Fibroblast of lung (primary cell): ENCODE measurements around the gene SKIL. TPM values are rescaled to one million over a fixed set of nuclear protein-coding genes. Genes with fewer than 3 reads are reported as not detected.
"Not testable (repeated sequence)": the region's sequence is repeated elsewhere in the genome, so short reads cannot be mapped to it uniquely, and the experiment has no call there.

Source experiments
- DNase-seq, 2 donors: peaks; one replicate each; pipeline versions ENCODE4 v3.0.0 to v3.0.0-alpha.2; 2010; ENCODE audit warnings: low read depth in 2 of 2
- H2AFZ ChIP-seq: 2 replicates; pipeline ENCODE4 v1.5.1; 2012; ENCODE audit warnings: low read length, control low read depth, inconsistent platforms
- H3K27ac ChIP-seq: 2 replicates; pipeline ENCODE4 v1.5.1; 2011; ENCODE audit warnings: low read length, control low read depth; ENCODE audit not compliant: insufficient read depth
- H3K27me3 ChIP-seq: 2 replicates; pipeline ENCODE4 v1.5.1; 2011; ENCODE audit warnings: mild to moderate bottlenecking, low read length; ENCODE audit not compliant: control insufficient read depth, insufficient read depth
- H3K36me3 ChIP-seq: 2 replicates; pipeline ENCODE4 v1.5.1; 2011; ENCODE audit warnings: low read length; ENCODE audit not compliant: control insufficient read depth, insufficient read depth
- H3K4me1 ChIP-seq: 2 replicates; pipeline ENCODE4 v1.5.1; 2011; ENCODE audit warnings: low read length; ENCODE audit not compliant: control insufficient read depth, insufficient read depth; ENCODE audit errors: extremely low read depth
- H3K4me2 ChIP-seq: 2 replicates; pipeline ENCODE4 v1.5.1; 2011; ENCODE audit warnings: low read length, control low read depth; ENCODE audit not compliant: insufficient read depth; ENCODE audit errors: extremely low read depth
- H3K4me3 ChIP-seq, 4 experiments: fragments of 200-600 bp in 1 of 4; sonication (generic) in 1 of 4; replicated peaks in 1 of 4; 2 replicates each; pipeline ENCODE4 v1.5.1; 2011 to 2016; ENCODE audit warnings: low read length in 4 of 4, low read depth in 3 of 4, mild to moderate bottlenecking in 3 of 4, control low read depth in 2 of 4, inconsistent platforms in 1 of 4, mixed read lengths in 1 of 4; ENCODE audit not compliant: insufficient read depth in 1 of 4; ENCODE audit errors: control extremely low read depth in 1 of 4
- H3K79me2 ChIP-seq: 2 replicates; pipeline ENCODE4 v1.5.1; 2012; ENCODE audit warnings: mild to moderate bottlenecking, low read length, inconsistent platforms; ENCODE audit not compliant: control insufficient read depth, insufficient read depth
- H3K9ac ChIP-seq: 2 replicates; pipeline ENCODE4 v1.5.1; 2011; ENCODE audit warnings: mild to moderate bottlenecking, low read length, control low read depth; ENCODE audit not compliant: insufficient read depth
- H3K9me3 ChIP-seq: 2 replicates; pipeline ENCODE4 v1.5.1; 2012; ENCODE audit warnings: low read depth, low read length; ENCODE audit not compliant: control insufficient read depth, insufficient read depth
- H4K20me1 ChIP-seq: 2 replicates; pipeline ENCODE4 v1.5.1; 2011; ENCODE audit warnings: low read length; ENCODE audit not compliant: control insufficient read depth, insufficient read depth; ENCODE audit errors: extremely low read depth
- CTCF ChIP-seq, 2 donors: IDR thresholded peaks in 1 of 2; conservative IDR thresholded peaks in 1 of 2; 1 replicate in 1 of 2; 2 replicates in 1 of 2; pipeline ENCODE4 v1.5.1; 2011 to 2012; ENCODE audit warnings: low read length in 2 of 2, control low read depth in 1 of 2, inconsistent platforms in 1 of 2, low read depth in 1 of 2, mild to moderate bottlenecking in 1 of 2
- EZH2 ChIP-seq: IDR thresholded peaks from 2 replicates; pipeline ENCODE4 v1.5.1; 2012; ENCODE audit warnings: low read length, control low read depth, mild to moderate bottlenecking; ENCODE audit errors: missing control alignments
- polyA plus RNA-seq, 2 donors: library from polyadenylated mRNA; depleted of rRNA in 1 of 2; stranded (reverse) in 1 of 2; unstranded in 1 of 2; fragments of >200 nt; gene quantifications; 2 replicates each; pipeline ENCODE4 v1.2.1, GENCODE V29; 2011 to 2012; ENCODE audit warnings: missing spikeins in 1 of 2
- total RNA-seq: library from RNA; depleted of rRNA; stranded (reverse); fragments of >200 nt; gene quantifications from 2 replicates; pipeline ENCODE4 v1.2.1, GENCODE V29; 2014

Gene SKIL
- total and polyA plus RNA-seq, 2 donors (not counting 1 experiment from before 2014, with no cell fraction given), result 15.3 to 33.4 TPM

- Histone ChIP-seq H3K79me2 (no peaks in the 10 kb centered on the region), H3K9me3 (no peaks in the 10 kb centered on the region), H3K36me3 (no peaks in the 10 kb centered on the region), H3K4me2 (no peak overlapping the region), H4K20me1 (no peaks in the 10 kb centered on the region), H2AFZ (no peak overlapping the region), H3K4me3 (no peak overlapping the region), H3K27ac (no peak overlapping the region), H3K9ac (no peak overlapping the region), H3K4me1 (no peaks in the 10 kb centered on the region), H3K27me3 (no peaks in the 10 kb centered on the region)
- TF ChIP-seq CTCF (conservative IDR thresholded peaks at IDR 0.05 in 1 of 2, IDR thresholded peaks at IDR 0.05 in 1 of 2; ENCODE audit: low read depth in 1 of 2, low read length in 2 of 2), result no peak
- no peak for TF ChIP-seq EZH2
- DNase-seq, result no peak
These were observed 32.6 kb upstream of the SKIL start for GRCh38 chr3:170324962-170325361.

DNA sequence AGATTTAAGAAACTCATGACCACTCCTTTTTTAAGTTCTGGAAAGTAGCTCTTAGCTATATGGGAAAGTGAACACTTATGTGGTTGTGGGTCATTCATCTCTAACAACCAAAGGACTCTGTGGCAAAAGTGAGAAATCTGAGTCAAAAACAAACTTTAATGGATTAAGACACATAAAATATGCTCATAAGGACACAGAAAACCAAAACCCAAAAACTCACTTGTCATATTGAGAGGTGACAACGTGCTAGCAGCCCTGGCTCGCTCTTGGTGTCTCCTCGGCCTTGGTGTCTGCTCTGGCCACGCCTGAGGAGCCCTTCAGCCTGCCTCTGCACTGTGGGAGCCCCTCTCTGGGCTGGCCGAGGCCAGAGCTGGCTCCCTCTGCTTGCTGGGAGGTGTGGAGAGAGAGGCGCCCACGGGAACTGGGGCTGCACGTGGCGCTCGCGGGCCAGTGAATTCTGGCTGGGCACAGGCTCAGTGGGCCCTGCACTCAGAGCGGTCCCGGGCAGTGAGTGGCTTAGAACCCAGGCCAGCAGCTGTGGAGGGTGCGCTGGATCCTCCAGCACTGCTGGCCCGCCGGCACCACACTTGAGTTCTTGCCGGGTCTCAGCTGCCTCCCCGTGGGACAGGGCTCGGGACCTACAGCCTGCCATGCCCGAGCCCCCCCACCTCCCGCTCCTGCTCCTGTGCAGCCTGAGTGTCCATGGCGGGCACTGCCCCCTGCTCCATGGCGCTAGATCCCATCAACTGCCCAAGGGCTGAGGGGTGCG is 30.3 kb upstream of the SKIL start:
- Histone ChIP-seq H3K79me2 (no peaks in the 10 kb centered on the region), H3K4me3 (no peak overlapping the region), H3K4me2 (no peak overlapping the region), H3K27ac (no peak overlapping the region), H3K4me1 (no peaks in the 10 kb centered on the region), H3K27me3 (no peaks in the 10 kb centered on the region), H4K20me1 (no peaks in the 10 kb centered on the region), H3K9me3 (no peaks in the 10 kb centered on the region), H3K9ac (no peak overlapping the region), H2AFZ (no peak overlapping the region), H3K36me3 (no peaks in the 10 kb centered on the region)
- no peak for TF ChIP-seq EZH2
- TF ChIP-seq CTCF (conservative IDR thresholded peaks at IDR 0.05 in 1 of 2, IDR thresholded peaks at IDR 0.05 in 1 of 2; ENCODE audit: low read depth in 1 of 2, low read length in 2 of 2), result no peak
- DNase-seq, result no peak

DNA sequence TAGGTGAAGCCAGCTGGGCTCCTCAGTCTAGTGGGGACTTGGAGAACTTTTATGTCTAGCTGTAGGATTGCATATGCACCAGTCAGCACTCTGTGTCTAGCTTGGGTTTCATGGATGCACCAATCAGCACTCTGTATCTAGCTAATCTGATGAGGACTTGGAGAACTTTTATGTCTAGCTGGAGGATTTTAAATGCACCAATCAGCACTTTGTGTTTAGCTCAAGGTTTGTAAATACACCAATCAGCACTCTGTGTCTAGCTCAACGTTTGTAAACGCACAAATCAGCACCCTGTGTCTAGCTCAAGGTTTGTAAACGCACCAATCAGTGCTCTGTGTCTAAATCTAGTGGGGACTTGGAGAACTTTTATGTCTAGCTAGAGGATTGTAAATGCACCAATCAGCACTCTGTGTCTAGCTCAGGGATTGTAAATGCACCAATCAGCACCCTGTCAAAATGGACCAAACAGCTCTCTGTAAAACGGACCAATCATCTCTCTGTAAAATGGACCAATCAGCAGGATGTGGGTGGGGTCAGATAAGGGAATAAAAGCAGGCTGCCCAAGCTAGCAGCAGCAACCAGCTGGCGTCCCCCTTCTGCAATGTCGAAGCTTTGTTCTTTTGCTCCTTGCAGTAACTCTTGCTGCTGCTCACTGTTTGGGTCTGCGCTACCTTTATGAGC is 29.5 kb upstream of the SKIL start:
- not testable (repeated sequence) for H3K4me3 ChIP-seq, H4K20me1 ChIP-seq, H3K4me2 ChIP-seq, H3K27ac ChIP-seq, H3K79me2 ChIP-seq, H3K36me3 ChIP-seq, H3K4me1 ChIP-seq, H3K27me3 ChIP-seq, DNase-seq, H2AFZ ChIP-seq, H3K9me3 ChIP-seq, H3K9ac ChIP-seq
